ENCODE measurements around the gene USH1G.

USH1G gene

DNA sequence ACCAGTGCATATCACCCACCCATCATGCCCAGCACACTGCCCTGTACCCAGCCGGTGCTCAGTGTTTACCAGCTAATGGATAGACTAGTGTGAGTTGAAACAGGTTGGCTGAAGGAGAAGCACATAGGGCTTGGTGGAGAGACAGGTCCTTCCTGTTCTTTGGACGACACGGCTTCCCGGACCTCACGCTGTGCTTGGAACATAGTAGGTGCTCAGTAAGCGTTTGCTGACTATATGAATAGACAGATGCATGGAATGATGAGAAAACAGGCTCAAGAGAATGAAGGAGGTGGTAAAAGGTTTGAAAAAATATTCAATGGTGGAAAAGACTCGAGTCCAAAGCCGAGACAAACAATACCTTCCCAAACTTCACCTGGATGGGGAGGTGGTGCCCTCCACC lies 22.8 kb downstream of the USH1G start:
- DNase-seq, result no peak

GRCh38 chr17:74898376-74898946 lies 24.6 kb downstream of the USH1G start:
- no peak for DNase-seq

DNA sequence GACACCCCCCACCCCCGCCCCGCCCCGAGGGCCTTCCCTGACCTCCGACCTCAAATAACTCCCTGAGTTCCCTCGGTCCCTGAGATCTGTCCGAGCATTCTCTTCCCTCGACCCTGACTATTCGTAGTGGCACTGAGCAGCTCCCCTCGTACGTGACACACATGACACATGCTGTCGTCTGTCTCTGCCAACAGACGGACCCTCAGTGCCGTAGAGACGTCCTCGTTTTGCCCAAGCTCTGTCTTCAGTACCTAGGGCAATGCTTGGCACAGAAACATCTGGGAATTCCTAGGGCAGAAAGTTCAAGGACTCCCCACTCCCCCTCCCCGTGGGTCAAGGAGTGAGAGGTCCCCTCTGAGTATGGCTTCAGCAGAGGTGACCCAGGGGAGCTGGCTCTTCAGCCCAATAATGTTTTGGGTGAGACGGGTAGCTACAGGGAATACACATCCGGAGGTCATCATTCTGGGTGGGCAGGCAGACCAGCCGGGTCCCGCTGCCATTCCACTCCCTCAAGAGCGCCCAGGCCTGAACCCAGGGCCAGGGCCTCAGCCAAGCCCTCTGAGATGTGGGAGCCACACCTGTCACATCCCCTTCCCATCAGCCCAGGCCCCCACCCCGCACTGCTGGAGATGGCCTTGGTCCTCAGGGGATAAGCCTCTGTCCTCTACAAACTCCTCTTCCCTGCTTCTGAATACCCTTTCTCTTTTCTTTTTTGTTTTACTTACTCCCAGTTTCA lies 29.0 kb downstream of the USH1G start:
- no peak for DNase-seq

DNA sequence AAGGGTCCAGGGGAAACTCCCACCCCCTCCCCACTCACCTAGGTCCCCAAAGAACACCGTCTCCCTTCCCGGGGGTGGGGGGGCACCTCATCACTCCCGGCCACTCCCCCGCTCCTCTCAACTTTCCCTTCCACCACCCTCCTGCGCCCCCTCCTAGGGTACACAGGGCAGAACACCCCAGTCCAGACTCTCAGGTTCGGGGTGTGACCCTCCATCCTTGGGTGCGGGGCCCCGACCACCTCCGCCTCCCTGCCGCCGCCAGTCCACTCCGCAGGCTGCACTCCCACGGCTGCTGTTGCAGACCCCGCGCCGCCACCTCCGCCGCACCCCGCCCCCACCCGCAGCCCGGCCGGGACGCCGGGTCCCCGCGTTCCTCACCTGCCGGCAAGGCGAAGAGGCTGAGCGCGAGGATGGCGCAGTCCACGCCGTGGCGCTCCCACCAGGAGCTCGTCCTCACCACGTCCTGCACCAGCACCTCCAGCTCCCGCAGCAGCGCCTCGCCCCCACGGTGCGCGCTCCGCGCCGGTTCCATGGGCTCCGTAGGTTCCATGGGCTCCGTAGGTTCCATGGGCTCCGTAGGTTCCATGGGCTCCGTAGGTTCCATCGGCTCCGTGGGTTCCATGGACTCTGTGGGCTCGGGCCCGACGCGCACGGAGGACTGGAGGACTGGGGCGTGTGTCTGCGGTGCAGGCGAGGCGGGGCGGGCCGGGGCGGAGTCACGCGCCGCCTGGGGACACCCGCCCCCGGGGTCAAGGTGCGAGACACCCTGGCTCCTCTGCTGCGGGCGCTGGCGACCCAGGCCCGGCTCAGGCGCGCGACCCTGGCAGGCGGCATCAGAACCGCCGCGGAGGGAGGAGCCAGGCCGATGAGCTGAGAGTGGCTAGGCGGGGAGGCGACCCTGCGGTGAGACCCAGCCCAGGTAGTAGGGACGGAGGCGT lies 29.8 kb downstream of the USH1G start, which contains the start of gene FADS6:
FADS6 (minus strand) TSS at position 660 of the 938 bp plus-strand sequence; CDS start at position 622, 38 bp downstream.
- no peak for DNase-seq

- DNase-seq, result no peak
Measured at GRCh38 chr17:74892013-74892841, 30.8 kb downstream of the USH1G start.

GRCh38 chr17:74890554-74890953 lies 32.5 kb downstream of the USH1G start:
- DNase-seq, result no peak

DNA sequence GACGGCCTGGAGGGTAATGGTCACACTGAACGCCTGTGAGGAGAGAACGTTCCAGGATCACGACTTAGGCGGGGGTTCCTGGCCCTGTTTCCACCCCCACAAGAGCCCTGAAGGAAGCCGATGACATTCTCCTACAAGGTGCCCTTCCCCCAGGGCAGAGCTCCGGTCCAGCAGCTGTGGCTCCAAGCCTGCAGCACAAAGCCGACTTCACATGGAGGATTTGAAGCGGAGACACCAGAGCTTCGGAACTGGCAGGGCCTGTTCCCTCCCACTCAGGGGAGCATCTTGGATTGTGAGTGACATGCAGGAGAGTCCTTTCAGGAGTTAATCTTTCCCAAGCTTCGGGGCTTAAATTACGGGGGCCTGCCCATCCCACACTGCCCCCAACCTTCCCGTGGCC lies 34.6 kb downstream of the USH1G start:
- DNase-seq, result no peak

DNA sequence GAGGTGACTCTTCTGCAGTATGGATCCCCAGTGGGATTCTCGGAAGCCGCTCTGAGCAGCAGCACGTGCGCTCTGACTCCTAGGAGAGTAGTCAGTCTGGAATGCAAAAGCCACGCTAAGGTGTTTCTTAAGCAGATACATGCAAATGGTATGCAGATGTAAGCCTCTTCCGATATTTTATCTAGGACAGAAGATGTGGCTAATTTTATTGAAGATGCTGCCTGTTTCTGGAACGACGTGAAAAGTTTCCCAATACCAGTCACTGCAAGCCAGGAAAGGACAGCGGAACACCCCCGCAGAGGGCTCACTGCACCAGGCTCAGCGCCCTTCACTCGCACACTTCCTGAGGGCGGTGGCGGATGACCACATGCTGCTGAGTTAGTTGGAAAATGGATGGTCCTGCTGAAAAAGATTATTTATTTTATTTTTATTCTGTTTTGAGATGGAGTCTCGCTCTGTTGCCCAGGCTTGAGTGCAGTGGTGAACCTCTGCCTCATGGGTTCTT lies 39.8 kb downstream of the USH1G start:
- DNase-seq, result no peak

- DNase-seq, result no peak
Measured at GRCh38 chr17:74882517-74883240, 40.4 kb downstream of the USH1G start.

- no peak for DNase-seq
Measured at GRCh38 chr17:74881073-74881472, 42.0 kb downstream of the USH1G start.

GRCh38 chr17:74879308-74879707 lies 43.7 kb downstream of the USH1G start:
- DNase-seq, result no peak

DNA sequence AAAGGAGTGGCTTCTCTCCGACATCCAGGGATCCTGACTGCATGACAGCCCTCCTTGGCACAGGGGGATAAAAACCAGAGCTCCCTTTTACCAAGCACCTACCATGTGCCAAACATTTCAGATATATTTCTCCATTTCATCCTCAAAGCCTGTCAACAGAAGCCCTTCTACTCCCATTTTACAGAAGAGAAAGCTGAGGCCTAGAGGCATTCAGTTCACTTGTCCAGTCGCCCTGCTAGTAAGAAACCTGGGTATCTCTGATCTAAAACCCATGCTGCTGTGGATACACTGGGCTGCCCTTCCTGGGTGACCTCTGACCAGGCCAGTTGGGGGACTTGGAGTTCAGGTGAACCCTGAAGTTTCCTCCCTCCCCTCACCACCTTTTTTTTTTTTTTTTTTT lies 44.4 kb downstream of the USH1G start:
- no peak for DNase-seq

GRCh38 chr17:74877592-74878548 lies 45.2 kb downstream of the USH1G start:
- DNase-seq, result no peak

DNA sequence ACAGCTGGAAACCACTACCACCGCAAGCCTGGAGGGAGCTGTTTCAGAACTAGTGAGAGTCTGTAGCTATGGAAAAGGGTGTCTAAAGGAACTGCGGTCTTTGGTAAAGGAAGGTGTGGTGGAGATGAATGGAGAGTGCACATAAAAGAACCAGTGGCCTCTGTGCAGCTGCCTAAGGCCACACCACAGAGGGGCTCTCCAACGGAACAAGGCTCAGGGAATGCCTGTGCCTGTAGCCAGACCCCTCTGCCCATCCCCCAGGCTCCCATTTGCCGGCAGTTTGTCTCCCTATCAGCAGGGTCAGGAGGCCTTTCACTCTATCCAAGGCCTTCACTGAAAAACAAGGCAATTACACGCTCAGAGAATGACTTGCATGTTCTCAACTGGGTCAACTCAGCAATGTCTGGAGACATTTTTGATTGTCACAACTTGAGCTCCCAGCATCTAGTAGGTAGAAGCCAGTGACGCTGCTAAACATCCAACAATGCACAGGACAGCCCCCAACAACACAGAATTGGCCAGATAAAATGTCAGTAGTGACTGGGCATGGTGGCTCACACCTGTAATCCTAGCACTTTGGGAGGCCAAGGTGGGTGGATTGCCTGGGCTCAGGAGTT lies 47.0 kb downstream of the USH1G start:
- DNase-seq, result no peak

DNA sequence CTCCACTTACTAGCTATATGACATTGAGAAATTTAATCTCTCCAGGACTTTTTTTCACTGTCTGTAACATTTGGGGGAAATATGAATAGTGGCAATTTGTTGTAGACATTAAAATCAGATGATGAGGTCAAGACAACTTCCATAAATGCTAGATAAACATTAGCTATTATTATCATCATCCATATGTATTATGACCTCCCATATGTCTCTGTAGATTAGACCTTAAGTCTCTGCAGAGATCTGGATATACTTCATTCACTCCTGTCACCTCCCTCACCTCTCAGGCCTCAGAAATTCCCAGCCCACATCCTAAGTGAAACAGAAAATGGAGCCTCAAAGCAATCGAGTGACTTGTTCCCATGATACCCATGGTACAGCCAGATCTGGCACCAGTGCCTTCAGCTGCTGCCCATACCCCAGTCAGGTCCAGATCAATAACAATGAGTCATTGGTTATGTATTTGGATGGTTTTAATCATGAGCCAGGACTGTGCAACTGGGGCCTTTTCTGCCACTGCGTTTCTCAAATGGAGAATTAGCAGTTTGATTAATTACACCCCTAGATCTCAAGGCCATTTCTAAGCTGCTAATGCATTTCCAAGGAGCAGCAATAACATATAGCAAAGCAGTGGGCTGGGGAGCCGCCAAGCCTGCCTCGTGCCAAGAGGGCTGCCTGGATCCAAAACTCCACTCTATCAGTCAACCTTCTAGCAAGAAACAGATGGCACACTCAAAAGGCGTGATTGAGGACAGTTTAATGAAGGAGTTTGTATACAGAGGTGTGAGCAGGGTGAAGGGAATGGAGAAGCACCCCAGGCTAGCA lies 47.7 kb downstream of the USH1G start:
- no peak for DNase-seq

DNA sequence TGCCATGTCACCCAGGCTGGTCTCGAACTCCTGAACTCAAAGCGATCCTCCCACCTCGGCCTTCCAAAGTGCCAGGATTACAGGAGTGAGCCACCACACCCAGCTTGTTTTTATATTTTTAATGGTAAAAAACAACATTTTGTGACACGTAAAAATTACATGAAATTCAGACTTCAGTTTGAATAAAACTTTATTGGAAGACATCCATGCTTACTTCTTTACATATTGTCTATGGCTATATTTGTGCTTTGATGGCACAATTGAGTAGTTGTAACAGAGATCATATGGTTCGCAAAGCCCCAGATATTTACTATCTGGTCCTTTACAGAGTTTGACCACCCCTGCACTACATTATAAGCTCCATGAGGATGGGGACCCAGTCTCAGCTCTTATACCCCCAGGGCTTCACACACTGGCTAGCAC lies 48.4 kb downstream of the USH1G start:
- DNase-seq, result no peak

- no peak for DNase-seq
Measured at GRCh38 chr17:74873874-74874614, 49.0 kb downstream of the USH1G start.
